Stimulated activated naive CD4-positive, alpha-beta T cell (primary cell): Measurements from ENCODE around the gene NR2F2.

ENCODE experiments used
- DNase-seq, 6 experiments: peaks; one replicate each; lab custom pipeline; 2025; lab: John Stamatoyannopoulos, UW

The NR2F2 gene

DNA sequence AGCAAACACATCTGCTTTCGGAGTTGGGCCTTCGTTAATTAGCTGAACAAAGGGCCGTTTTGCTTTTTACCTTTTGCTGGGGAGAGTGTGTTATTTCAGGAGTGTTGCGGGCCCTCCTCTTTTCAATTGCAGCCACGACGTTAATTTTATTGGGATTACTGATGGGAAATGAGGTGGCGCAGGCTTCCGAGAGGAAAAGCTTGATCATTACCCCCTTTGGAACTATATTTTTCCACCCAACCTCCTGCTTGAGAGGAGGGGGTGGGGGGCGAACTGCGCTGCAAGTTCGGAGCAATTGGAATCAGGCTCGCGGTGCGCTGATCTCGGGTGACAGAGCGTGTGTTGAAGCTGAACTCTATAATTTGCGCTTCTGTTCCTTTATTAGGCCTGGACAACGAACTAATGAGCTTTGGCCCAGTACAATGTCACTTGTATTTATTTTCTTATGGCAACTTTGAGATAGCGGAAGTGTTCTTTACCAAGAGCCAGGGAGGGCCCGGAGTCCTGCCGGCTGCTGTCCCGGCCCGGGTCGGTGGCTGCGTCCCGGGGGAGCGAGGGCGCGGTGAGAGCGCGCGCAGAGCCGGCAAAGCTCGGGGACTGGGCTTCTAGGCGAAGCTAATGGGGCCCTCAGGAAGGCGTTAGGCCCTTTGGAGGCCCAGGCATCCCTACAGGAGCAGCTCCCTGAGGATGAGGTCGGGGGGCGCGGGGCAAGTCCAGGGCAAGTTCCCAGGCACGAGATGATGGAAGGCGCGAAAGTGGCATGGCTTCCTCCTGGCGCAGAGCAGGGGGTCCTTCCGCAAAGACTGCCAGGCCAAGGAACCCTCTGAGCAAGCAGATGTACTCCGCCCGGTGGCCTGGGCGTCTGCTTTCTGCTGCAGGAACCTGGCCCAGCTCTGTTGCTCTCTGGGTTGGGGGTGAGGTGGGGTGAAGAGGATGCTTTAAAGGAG is 12.9 kb downstream of the NR2F2 start:
- no peak for DNase-seq

DNA sequence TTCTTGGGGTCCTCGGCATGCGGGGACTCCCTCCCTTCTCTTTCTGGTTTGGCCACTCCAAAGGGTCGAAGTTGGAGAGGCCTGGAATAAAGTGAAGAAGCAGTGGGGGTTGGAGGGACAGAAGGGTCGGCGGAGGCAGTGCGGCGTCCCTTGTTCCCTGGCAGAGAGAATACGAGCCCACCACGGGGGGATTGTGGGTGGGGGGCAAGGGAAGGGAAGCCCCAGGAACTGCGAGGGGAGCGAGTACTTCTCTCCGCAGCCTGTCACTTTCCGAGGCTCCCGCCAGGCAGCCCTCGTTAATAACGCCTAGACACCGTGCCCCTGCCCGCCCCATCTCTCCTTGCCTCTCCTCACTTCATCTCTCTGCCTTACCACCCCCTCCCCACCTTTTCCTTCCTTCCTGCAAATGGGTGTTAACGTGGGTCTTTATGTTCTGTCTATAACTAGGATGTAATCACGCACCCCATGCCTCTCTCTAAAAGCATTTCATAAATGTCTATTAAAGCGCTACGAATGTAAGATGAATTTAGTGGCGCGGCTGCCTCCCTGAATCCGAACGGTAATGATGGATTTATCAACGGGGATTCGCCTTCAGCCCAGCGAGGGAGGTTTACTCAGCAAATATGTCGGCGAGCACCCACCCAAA is 13.7 kb downstream of the NR2F2 start:
- DNase-seq, result no peak

DNA sequence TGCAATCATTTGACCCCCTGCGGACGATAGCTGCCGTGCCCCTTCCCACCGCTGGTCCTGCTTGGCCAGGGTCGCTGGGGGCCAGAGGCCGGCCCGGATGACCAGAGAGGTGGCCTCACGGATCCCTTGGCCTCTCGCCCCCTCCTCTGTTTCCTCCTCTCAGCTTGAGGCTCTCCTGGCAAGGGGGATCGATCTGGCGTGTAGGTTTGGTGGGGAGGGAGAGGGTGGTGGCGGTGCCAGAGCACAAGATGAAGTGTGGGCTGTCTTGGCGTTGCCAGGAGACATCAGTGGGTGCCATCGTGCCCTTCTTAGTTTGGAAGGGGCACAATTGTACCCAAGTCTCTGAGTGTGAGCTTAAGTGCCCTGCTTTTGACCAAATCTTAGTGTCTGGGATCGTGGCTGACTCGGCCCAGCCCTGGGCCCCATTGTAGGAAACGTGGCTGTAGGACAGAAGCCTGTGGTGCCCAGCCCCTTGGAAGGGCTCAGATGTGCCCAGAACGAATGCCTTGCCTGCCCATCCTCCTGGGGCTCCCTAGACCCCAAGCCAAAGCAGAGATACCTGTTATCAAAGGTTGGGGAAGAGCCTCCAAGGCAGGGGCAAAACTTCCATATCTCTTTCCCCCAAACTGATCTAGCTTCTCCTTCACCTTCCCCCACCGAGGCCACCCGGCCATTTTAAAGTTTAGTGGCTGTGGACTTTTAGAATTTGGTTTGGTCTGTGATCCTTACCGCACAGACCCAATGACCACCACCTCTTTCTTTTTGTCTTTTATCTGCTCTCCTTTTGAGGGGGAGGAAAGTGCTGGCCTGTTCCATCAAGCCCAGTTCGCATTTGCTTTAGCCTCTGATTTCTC is 14.4 kb downstream of the NR2F2 start:
- DNase-seq, result no peak

DNA sequence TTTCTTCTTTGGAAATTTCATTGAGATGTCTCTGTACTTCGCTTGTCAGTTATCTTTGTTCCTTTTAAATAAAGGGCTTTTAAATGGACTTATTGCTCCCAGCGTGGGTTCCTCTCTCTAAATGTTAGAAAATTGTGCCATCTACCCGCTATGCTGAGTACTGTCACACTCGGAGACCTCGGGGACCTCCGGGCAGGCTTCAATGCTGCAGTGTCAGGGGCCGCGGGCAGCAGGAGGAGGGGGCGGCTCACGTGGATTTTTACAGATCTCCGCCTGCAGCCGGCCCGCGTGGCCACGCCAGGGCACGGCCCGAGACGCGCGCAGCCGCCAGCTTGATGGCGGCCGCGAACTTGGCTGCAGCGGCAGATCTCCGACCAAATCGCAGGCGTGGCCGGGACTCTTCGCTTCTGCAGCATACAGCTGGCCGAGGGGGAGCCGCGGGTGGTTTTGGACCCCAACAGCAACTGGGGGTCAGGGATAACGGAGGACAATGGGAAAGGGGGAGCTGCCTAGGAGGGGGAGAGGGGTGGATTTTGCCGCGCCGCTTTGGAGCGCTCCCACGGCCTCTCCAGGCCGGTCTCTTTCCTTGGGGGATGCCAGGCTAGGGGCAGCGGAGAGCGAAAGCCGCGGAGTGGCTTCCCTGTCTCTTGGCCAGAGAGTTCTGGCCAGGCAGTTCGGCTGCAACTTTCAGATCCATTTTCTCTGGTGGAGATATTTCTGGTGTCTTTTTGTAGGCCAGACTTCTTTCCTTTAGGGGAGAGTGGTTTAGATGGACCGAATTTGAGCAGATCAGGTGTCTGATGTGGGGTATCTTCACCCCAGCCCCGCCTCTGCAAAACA is 15.3 kb downstream of the NR2F2 start:
- DNase-seq, result no peak

DNA sequence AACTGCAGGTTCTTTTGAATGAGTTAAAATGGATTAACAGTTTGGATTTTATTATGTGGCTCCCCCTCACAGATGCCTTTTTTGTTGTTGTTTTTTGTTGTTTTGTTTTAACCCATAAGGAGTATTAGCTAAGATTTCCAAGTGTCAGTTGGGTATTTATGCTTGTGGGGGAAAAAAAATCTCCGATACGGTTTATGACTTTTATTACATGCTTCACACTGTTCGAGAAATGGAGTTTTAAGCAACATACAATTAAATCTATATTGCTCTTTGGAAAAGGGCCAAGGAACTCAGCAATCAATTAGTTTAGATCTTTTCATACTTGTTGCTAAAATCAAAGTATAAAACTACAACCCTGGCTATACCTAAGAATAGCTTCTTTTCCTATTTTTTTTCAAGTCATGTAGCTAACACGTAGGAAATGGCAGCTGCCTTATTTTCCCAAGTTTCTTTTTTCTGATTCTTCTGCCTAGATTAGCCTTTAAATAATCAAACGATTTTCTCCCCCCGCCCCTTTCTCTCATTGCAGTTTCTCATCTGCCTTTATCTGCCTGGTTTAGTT is 16.0 kb downstream of the NR2F2 start:
- DNase-seq, result no peak

DNA sequence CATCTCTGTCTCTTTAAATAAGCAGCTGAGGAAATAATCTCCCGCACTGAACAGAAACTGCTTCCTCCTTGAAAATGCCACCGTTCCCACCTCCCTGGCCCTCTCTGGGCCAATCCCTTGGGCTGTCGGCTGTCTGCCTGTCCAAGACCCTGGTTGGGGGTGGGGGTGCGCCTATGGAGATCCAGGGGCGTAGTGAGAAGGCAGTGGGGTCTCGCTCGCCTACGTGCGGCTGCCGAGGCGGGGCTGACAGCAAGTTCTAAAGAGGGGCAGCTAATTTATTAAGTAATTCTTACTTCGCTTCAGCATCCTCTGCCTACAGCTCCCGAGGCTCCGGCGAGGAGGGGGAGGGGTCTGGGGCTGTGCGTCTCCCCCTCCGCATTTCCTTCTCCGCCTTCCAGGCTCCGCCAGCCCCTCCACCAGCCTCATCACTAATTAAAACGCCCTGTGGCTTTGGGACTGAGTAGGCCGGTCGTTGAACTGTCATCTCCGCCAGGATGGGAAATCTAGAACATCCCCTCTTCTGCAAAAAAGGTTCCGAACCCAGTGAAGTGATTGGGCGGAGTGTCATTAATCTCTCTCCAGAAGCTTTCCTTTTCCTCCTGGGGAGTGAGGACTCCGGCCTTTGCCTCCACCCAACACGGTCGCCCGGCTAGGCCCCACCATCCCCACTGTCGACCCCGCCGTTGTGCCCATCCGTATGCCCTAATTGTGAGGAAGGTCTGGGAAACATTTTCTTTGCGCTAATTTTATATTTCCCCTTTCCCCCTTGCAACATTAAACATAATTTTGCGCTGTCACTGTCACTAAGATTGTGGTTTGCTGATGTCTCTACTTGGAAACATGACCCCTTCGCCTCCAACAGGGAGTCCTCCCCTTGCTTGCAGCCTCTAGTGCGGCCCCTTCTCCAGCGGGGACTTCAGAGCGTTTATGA is 16.9 kb downstream of the NR2F2 start:
- no peak for DNase-seq

DNA sequence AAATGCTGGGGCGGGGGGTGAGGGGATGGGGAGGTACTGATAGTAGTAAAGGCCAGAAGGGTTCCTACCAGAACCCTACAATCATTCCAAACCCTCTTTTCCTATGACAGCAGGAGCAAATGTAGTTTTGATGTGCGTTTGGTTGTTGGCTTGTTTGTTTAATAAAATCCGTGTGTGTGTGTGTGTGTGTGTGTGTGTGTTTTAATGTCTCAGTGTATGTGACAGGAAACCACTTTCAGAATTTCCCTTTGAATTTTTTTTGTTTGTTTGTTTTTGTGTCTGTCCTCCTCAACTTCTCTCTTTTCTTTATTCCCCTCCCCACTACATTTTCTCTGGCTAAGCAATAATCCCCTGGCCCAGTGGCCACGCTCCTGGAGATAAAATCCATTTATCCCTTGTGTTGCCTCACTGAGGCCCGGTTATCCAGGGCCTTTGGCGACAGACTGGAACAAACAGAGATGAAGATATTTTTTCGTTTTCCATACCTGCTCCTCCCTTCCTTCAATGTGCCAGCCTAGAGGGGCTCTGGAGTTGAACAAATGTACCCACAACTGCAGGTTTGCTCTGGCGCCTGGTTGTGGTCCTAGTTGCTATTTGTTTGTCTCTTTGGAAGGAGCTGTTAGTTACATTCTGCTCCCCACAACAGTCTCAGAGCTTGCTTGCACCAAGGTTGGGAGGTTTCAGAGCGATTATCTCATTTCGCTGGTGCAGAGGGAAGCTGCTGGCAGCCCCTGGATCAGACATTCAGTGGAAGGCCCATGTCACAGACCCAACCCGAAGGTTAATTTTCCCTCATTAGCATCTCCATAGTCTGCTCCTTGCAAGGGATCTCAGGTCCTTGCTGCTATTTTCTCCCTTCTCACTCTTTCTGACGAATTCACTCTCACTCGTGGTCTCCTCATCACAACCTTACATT is 17.9 kb downstream of the NR2F2 start:
- no peak for DNase-seq

DNA sequence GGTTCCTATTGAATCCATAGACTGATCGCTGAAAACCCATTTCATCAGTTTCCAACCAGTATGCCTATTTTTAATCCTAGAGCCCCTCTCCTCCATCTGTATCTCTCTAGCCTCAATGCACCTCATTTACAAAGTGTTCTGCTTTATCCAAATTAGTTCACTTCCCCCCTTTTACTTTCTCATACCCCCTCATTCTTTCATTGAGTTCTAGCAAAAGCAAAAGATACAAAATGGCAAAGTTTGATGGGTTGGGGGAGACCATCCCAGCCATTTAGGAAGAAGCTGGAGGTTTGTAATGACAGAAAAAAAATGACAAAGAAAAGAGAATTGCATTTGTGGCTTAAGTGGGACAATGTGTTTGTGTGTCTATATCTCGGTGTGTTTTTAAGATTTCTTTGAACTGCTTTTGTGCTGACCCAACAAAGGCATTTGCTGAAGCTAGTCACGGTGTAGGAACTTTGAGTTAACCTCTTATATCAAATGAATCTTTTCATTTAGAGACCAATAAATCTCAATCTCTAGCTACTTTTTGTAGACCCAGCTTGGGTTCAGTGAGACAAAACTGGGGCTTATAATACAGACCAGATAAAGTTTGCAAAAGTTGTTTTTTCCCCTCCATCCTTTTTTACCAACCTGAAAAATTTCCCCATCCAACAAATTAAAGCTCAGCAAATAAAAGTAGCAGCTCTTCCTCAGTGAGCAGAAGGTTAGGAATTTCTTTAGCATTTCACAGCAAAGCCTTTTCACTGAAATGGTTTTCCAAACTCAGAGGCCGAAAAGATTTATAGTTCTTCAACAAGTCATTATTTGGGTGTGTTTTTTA is 18.7 kb downstream of the NR2F2 start:
- DNase-seq, result no peak

DNA sequence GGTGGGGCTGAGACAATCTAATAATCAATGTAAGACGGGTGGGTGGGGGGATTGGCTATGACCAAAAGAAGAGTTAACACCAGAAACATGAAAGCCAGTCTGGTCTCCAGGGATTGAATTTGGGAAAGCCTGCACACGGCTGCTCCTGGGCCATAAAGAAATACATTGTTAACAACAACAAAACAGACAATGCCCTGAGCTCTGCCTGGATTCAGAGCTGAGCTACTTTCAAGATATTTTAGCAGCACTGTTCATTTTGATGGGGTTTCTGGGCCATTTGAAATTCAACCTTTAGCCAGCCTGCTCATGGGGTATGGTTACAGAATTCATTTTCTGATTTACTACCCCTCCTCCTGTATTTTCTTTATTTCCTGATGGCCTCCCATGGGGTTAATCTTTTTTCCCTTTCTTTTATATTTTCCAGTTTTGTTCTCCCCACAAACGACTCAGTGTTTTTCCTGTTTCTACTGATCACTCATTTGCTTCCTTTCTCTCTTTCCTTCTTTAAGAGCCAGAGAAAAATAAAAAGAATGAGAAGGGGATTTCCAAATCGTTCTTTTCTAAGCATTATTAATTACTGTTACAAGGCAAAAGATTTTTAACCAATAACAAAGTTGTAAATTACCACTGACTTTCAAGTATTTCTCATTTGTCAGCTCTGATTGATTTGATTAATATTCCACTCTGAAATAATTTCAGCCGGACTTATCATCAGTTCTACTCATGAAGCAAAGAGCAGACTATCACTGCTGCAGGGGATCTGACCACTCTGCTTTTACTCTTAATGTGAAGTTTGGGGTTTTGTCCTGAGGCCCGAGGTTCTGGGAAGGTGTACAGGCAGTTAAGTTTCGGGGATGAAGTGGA is 19.6 kb downstream of the NR2F2 start:
- DNase-seq, result no peak

DNA sequence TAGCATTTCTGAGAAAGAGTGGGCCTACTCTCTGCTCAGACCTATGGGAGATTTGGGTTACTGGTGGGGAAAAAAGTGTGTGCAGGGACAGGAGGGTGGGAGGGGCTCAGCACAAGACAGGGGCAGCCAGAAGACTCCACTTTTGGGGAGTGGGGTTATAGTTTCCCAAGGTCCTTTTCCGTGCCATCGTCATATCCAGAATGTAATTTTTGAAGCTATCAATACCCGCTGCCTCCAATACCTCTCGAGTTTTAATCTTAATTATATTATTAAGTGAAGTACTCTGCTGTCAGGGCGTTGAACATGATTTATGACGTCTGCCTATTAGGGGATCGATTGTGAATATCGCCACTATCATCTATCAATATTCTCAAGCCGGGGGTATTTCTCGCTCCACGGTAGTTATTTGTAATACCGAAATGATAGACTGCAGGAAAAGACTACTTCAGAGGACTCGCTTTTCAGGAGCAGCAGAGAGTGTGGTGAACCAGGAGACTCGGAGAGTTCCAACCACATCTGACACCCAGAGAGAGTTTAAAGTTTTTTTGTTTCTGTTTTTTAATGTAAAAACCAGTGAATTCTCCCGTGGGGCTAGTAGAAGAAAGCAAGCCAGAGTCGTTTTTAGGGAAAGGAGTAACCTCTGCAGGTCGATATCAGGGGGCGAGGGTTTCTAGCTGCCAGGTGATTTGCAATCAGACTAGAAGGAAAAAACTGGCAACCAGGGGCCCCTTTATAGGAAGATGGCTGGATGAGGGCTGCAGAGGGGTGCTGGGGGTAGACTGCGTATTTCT is 20.6 kb downstream of the NR2F2 start:
- no peak for DNase-seq

DNA sequence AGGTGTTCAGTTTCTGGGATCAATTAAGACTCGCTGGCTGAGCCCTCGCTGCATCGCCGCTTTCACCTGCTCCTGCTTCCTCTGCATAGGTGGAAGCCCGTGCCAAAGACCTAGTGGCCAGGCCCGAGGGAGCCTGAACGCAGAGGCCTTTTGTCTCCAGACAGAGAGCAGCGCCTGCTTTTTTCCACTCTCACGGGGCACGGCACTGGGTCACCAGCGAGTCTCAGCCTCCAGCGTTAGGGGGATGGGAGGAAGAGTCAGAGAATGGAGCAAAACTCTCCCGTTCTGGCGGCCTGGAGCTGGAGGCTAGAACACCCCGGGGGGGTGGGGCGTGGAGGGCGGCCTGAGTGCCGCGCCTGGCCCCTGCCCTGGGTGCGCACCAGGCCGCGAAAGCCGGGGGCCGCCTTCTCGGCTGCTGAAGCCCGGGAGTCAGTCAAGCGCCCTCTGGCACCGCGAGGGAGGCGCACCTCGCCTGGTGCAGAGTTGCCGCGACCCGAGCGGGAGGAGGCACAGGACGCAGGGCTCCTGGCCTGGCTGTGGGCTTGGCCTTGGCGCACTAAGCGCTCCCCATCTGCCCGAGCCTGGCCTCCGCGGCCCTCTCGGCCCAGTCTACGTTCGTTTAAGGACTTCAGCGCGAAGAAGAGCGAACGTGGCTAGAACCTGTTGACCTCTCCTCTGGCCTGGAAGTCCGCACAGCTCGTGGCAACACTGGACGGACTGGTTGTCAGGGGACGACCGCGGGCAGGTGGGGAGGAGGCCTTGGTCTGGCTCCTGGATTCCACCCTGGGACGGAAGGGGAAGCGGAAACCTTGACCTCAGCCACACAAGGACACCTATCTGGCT is 21.5 kb downstream of the NR2F2 start:
- no peak for DNase-seq

DNA sequence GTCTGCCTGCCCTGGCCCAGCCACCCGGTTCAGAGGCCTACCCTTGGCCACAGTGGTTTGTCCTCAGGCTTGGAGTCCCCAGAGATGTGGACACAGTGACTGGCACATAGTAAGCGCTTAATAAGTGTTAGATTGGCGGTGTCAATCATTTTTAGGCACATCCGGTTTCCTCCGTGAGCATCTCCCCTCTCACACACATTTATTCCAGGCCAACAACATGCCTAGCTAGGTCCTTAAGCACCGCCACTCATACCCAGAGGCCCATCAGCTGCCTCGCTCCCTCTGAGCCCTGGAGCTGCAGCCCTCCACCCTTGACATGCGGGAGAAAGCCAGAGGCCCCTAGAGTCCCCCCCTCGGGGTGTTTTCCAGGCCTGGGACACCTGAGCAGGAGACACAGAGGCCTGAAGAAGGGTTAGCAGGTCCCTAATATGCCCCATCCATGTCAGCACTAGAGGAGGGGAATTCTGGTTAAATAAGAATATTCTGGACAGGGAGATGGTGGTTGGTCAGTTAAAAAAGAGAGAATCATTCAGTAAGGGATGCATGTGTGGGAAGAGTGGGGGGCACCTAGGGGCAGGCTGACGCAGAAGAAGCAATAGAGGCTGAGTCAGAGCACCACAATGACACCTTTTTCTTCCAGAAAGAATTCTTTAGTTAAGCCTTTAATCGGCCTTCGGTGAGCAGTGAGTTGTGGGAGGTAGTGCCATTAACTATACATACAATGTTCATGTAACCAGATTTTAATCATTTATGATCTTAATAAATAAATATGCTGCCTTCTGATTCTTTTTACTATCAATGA is 22.3 kb downstream of the NR2F2 start:
- no peak for DNase-seq

DNA sequence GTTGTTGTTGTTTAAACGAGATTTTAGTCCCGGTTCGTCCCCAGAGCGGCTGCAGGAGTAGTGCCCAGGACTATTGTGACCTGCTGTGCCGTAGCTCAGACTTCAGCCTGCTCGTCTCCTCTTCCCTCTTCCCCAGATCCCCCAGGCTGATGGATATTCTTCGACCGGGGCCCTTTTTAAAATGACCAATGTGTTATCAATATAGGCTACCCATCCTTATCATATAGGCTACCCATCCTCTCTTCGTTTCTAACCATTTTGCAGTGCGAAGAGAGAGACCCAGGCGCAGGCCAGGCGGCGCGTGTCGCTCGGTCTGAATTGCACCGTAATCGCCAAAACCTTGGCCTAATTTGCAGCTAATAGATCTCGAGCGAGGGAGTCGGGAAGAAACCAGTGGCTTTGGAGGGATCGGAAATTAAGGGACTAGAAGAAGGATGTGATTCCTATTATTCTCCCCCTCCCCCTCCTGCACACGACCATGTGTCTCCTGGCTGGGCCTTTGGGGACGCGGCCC is 23.0 kb downstream of the NR2F2 start:
- DNase-seq, result no peak
